ENCODE data around the gene CD151.

The CD151 gene

DNA sequence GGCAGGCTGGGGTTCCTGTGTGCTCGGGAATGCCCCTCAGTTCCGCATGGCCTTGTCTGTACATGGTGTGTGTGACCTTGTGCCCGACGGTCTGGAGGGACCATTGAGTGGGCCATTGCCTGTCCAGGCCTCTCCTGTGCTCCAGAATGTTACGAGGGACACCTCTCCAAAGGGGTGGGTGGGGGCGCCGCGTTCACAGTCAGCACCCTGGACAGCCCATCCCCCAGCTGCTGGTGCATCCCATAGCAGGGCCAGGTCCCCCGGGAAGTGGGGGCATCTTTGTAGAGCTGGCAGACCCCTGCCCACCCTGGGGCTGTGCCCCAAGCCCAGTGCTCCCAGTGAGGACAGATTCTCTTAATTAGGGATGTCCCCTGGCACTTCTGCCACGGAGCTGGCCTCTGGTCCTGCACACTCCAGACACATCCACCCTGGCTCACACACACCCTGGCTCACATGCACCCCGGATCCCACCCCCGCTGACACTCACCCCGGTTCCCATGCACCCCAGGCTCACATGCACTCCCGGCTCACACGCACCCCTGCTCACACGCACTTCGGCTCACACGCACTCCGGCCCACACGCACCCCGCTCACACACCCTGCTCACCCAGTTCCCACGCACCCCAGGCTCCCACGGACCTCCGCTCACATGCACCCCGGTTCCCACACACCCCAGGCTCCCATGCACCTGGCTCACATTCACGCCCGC is 25.5 kb downstream of the CD151 start:
- DNase-seq (ENCODE audit: low read depth) = no peak

- DNase-seq (ENCODE audit: low read depth) = no peak
Observed at GRCh38 chr11:858762-859339, 26.1 kb downstream of the CD151 start.

GRCh38 chr11:859394-860131 is 26.8 kb downstream of the CD151 start:
- DNase-seq (ENCODE audit: low read depth) = no peak

DNA sequence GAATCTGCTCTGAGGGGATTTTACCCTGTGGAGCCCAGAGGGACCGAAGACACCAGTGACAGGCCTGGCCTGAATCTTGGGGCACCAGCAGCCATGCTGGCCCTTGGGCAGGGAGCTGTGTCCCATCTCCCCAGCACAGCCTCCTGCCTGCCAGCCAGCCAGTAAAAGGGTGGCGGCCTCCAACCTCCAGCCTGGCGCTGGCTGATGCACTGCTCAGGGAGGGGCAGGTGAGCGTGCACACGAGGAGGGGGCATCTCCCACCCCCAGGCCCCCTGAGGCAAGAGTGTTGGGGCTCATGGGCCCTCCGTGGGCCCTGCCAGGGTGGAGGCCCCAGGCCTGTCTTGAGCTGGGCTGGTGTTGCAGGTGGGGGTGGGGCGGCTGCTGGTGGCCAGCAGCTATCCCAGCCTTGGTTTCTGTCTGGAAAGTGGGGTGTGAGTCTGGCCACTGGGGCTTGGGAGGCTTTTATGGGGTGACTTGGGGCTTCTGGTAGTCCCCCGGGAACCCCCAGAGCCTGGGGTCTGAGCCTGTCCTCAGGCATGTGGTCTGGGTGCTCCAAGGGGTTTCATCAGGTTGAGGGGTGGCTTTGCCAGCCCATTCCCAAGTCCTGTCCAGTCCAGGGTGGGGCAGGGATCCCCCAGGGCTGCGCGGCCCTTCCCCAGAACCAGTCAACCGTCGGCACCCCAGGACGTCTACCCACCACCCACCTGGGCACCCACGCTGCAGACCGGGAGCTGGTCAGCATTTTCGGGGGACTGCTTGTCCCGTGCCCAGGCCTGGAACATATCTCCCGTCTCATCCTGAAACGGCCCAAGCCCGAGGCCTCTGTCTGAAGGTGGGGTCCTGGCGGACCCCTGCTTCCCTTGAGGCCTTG is 27.7 kb downstream of the CD151 start:
- DNase-seq (ENCODE audit: low read depth) = no peak

DNA sequence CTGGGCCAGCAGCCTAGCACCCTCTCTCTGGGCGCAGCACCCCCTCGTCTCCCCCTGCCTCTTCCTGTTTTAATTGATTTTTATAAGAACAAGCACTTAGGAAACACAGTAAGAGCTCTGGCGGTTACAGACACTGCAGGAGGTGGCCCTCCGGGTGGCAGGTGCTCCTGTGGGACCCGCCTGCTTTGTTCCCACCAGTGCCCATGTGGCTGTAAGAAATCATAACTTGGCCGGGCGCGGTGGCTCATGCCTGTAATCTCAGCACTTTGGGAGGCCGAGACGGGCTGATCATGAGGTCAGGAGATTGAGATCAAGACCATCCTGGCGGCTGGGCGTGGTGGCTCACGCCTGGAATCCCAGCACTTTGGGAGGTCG is 28.3 kb downstream of the CD151 start:
- no peak for DNase-seq (ENCODE audit: low read depth)

DNA sequence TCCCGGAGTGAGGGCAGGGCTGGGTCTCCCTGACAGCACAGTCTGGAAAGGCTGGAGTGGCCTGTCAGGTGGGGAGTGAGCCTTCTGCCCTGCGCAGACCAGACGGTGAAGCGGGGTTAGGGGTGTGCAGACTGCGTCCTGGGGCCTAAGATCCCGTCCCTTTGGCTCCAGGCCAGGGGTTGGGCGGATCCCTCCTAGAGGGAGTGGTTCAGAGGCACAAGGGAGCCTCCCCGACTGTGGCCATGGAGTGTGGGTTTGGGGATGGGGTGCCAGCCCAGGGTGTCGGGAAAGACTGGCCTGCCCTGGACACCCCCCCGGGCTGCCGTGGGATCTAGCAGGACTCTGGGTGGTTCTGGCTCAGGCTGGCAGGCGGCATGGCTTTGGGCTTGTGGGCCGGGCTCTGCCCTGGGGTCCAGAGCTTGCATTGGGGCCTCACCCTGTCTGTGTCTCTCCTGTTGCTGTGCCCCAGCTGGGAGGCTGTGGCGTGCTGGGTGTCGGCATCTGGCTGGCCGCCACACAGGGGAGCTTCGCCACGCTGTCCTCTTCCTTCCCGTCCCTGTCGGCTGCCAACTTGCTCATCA is 29.4 kb downstream of the CD151 start:
- DNase-seq (ENCODE audit: low read depth) = no peak

GRCh38 chr11:862696-863022 is 29.9 kb downstream of the CD151 start:
- DNase-seq (ENCODE audit: low read depth) = no peak

GRCh38 chr11:863023-863909 is 30.5 kb downstream of the CD151 start:
- no peak for DNase-seq (ENCODE audit: low read depth)

DNA sequence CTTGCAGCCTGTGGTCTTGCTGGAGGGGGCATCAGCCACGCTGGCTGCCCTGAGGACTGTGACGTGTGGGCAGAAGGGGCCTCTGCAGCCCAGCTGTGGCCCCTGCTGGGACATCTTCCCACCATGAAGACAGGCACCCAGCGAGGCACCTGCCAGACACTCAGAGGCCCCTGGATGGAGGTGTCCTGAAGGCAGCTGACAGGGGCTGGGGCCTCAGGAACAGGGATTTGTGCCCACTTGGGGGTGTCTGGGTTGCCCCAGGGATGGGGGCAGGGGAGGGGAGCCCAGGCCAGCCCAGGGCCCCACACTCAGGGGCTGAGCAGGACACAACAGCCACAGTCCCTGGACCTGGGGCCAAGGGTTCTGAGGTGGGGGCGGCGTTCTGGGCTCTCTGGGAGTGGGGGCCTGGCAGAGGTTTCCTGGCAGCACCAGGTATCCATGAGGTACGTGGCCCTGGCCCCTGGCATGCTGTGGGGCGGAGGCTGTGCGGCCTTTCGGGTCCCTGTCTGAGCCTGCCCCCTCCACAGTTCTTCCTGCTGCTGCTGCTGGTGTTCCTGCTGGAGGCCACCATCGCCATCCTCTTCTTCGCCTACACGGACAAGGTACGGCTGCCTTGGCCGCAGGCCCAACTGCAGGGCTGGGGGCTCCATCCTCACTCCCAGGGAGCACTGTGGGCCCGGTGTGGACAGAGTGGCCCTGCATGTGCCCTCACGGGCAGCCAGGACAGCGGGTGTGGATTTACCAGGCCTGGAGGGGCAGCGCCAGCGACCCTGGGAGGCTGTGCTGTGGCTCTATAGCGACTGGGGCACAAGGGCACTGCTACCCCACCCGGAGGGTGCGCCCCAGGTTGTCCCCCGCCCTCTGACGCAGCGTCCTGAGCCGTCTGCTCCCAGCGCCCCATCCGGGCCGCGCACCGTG is 31.4 kb downstream of the CD151 start:
- no peak for DNase-seq (ENCODE audit: low read depth)

DNA sequence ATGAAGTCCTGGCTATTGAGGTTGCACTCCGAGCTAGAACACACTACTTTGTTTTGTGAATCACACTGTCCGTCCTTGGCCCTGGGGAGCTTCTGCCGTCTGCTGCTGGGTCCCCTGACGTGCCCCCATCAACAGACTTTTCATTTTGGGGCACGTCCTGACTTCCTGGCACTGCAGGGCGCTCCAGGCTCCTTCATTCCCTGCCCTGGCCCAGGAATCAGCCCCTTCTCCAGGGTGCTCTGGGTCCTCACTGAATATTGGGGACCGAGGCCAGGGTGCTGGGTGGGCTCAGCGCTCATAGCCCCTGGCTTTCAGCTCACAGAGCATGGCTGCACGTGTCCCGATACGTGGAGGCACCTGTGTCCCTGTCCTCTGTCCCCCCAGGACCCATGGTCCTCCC is 32.1 kb downstream of the CD151 start:
- DNase-seq (ENCODE audit: low read depth) = no peak

- no peak for DNase-seq (ENCODE audit: low read depth)
Observed at GRCh38 chr11:865462-866430, 33.0 kb downstream of the CD151 start.

- DNase-seq (ENCODE audit: low read depth) = no peak
Observed at GRCh38 chr11:866481-866880, 33.7 kb downstream of the CD151 start.

GRCh38 chr11:867856-868358 is 35.2 kb downstream of the CD151 start:
- DNase-seq (ENCODE audit: low read depth) = no peak

GRCh38 chr11:868394-868793 is 35.6 kb downstream of the CD151 start:
- no peak for DNase-seq (ENCODE audit: low read depth)

- no peak for DNase-seq (ENCODE audit: low read depth)
Observed at GRCh38 chr11:868802-869201, 36.0 kb downstream of the CD151 start.

GRCh38 chr11:869399-870126 is 36.8 kb downstream of the CD151 start:
- DNase-seq (ENCODE audit: low read depth) = no peak

- DNase-seq (ENCODE audit: low read depth) = no peak
Observed at GRCh38 chr11:870127-870413, 37.3 kb downstream of the CD151 start.

DNA sequence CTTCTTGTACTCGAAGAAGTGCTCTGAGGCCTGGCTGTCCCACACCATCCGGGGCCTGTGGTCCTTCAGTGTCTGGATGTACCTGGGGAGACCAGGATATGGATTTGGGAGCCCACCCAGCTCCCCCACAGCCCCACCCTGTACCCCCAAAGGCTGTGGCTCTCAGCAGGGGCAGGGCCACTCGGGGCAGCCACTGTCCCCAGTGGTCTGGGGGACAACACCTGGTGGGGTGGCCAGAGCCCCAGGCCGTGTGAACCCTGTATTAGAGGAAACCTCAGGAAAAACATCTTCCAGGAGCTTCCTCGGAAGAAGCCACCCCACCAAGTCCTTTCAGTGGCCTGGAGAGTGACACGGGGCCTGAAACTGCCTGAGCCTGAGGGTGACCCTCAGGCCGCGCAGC is 37.7 kb downstream of the CD151 start:
- DNase-seq (ENCODE audit: low read depth) = no peak
